ENCODE data around the gene POLR2H.

POLR2H gene

DNA sequence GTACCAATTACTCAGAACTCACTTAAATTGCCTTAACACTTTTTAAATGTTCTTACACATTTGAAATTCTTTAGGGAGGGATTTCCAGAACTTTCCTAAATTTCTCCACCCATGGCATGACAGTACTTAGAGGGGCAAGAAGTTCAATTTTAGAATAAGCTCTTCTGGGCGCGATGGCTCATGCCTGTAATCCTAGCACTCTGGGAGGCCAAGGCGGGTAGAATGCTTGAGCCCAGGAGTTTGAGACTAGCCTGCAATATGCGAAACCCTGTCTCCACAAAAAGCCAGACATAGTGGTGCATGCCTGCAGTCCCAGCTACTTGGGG, 13.5 kb upstream of the POLR2H start:
- DNase-seq (ENCODE audit: low read depth): no peak
- no peak overlapping the region for H3K4me3 ChIP-seq (ENCODE audit: low read length)
- TF ChIP-seq, protein P1, sequence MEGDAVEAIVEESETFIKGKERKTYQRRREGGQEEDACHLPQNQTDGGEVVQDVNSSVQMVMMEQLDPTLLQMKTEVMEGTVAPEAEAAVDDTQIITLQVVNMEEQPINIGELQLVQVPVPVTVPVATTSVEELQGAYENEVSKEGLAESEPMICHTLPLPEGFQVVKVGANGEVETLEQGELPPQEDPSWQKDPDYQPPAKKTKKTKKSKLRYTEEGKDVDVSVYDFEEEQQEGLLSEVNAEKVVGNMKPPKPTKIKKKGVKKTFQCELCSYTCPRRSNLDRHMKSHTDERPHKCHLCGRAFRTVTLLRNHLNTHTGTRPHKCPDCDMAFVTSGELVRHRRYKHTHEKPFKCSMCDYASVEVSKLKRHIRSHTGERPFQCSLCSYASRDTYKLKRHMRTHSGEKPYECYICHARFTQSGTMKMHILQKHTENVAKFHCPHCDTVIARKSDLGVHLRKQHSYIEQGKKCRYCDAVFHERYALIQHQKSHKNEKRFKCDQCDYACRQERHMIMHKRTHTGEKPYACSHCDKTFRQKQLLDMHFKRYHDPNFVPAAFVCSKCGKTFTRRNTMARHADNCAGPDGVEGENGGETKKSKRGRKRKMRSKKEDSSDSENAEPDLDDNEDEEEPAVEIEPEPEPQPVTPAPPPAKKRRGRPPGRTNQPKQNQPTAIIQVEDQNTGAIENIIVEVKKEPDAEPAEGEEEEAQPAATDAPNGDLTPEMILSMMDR (conservative IDR thresholded peaks at IDR 0.05; ENCODE audit: low read depth, low read length): no peak

DNA sequence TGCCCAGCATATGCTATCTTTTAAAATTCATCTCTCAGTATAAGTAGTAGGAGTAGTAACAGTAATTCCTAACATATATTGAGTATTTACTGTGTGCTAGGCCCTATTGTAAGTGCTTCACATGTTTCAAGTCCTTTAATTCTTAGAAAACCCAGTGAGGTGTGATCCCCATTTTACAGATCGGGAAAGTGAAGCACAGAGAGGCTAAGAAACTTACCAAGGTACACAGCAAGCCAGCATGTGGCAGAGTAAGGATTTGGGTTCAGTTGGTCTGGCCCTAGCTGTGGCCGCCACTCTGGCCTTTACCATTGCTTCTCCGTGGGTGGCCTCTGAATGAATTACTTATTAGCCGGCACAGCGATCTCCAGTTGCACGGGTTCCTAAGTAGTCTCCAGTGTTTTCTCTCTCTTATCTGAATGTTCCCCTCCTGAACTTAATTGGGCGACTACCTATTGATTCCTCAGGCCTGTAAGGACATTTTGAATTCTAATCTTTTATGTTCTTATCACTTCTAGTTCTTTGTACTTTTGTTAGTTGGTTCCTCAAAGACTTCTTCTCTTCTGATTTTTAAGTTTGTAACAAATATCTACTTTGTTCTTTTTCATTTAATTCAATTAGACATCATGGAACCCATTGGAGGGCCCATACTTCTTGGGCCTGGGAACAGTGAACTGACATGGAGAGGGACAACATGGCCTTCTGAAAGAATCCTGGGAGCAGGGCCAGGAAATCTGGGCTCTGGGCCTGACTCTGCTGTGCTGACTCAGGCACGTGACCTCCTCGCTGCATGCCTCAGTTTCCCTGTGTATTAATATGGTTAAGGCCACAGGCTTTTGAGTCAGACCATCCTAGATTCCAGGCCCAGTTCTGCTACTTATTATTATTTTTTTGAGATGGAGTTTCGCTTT, 11.7 kb upstream of the POLR2H start:
- TF ChIP-seq, protein P1 (conservative IDR thresholded peaks at IDR 0.05; ENCODE audit: low read depth, low read length): no peak
- no peak overlapping the region for H3K4me3 ChIP-seq (ENCODE audit: low read length)
- no peak for DNase-seq (ENCODE audit: low read depth)

DNA sequence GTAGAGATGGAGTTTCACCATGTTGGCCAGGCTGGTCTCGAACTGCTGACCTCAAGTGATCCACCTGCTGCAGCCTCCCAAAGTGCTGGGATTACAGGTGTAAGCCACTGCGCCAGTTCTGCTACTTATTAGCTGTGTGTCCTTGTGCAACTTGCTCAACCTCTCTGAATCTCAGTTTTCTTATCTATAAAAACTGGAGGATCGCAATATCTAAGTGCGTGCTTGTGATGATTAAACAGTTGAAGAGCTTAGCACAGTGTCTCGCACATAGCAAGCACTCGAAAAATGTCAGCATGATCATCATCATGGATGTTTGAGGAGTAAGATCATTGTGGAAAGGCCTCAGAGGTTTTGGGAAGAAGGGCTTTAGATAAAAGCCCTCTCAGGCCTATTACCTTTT, 10.9 kb upstream of the POLR2H start:
- TF ChIP-seq, protein P1 (conservative IDR thresholded peaks at IDR 0.05; ENCODE audit: low read depth, low read length): no peak
- H3K4me3 ChIP-seq (ENCODE audit: low read length): no peak overlapping the region
- DNase-seq (ENCODE audit: low read depth): no peak

DNA sequence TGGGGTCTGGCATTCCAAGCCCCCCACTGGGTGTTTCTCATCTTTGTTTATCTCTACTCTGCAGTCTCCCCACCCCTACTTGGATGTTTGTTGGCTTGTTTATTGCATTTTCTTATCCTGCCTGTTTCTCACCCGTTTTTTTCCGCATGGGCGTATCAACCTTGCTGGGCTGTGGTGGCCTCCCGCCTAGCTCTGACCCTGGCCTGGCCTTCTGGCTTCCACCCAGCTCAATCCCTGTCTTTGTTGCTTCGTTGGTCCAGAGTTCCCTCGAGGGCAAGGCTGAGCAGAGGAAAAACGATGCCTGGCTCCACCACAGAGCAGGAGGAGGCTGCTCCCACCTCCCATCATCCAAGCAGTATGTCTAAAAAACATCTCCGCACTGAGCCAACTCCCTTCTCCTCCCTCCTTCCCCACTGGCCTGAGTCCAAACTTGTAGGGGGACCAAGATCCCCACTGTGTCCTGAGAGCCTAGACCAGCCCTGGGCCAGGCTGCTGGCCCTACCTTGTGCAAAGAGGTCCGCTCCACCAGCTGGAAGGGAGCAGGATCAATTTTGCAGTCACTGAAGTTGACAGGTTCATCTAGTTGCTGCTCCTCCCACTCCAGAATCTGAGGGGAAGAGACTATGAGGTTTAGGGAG, 9.9 kb upstream of the POLR2H start:
- TF ChIP-seq, protein P1 (conservative IDR thresholded peaks at IDR 0.05; ENCODE audit: low read depth, low read length): no peak
- no peak for DNase-seq (ENCODE audit: low read depth)
- H3K4me3 ChIP-seq (ENCODE audit: low read length): no peak overlapping the region

DNA sequence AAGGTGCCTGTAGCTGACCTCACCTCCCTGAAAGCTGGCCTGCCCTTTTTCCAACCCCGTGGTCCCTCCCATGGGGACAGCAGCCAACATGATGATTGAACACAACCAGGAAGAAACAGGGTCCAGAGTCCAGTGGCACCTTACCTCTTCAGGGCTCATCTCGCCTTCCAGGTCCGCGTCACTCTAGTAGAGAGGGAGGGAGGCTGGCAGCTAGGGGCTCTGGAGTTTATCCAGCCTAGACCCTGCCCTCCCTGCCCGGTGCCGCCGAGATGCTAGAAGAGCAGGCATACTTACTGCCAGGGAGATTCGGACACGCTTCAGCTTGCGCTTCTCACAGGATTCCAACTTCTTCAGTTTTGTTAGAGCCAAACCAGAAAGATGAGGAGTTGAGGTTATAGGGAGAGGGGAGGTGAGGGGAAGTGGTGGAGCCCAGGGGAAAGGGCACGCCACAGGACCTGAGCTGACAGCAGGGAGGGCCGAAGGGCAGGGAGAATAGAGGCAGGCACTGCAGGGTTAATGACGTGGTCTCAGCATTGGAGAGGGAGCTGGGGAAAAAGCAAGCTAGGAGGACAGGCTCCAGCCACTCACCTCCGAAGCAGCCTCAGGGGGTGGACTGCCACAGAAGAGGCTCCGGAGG, 9.2 kb upstream of the POLR2H start:
- H3K4me3 ChIP-seq (ENCODE audit: low read length): no peak overlapping the region
- TF ChIP-seq, protein P1 (conservative IDR thresholded peaks at IDR 0.05; ENCODE audit: low read depth, low read length): no peak
- no peak for DNase-seq (ENCODE audit: low read depth)

DNA sequence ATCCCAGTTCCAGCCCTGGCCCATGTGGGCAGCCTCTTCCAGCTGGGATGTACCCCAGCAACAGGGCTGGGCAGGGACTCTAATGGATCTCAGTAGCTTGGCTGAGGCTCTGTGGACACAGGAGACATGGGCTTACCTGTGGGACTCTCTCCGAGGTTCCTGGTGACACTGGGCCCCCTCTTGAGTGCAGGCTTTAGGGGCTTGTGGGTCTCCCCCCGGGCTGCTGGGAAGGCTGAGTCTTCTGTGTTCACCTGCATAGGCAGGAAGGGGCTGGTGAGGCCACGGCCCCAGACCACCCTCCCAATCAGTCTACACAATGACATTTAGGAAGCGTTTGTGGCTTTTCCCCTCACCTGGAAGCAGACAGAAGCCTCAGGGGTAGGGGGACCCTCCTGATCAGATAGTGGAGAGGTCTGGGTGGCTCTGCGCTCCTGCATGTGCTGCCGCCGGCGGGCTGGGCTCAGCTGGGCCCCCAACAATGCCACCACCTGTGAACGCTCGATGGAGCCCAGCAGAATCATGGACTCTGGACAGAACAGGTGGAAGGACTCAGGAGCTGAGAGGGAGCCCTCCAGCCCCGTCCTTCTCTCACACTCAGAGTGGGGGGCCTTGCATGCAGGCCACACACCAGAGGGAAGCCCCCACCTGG, 8.5 kb upstream of the POLR2H start:
- no peak for DNase-seq (ENCODE audit: low read depth)
- H3K4me3 ChIP-seq (ENCODE audit: low read length): no peak overlapping the region
- TF ChIP-seq, protein P1 (conservative IDR thresholded peaks at IDR 0.05; ENCODE audit: low read depth, low read length): no peak

Data from retinal pigment epithelial cell (primary cell).